Upper lobe of right lung (tissue), 1 donor: ENCODE data around the gene IL6. TPM values are rescaled to one million over a fixed set of nuclear protein-coding genes. Genes with fewer than 3 reads are reported as not detected.

Experiments
- ATAC-seq: fragments of 200-7000 bp; cut with Tn5 transposase; one replicate; pipeline ENCODE4 v1.9.1; 2020; ENCODE audit warnings: mild to moderate bottlenecking, moderate library complexity
- DNase-seq: peaks from one replicate; pipeline ENCODE4 v3.0.0-alpha.2; 2020
- H3K27ac ChIP-seq: fragments of 200-600 bp; one replicate; pipeline ENCODE4 v1.8.0; 2022
- H3K27me3 ChIP-seq: fragments of 200-600 bp; one replicate; pipeline ENCODE4 v1.8.0; 2022; ENCODE audit warnings: mild to moderate bottlenecking
- H3K36me3 ChIP-seq: fragments of 200-600 bp; one replicate; pipeline ENCODE4 v1.8.0; 2022
- H3K4me1 ChIP-seq: fragments of 200-600 bp; one replicate; pipeline ENCODE4 v1.8.0; 2022
- H3K4me3 ChIP-seq: fragments of 200-600 bp; one replicate; pipeline ENCODE4 v1.8.0; 2022; ENCODE audit warnings: mild to moderate bottlenecking
- H3K9me3 ChIP-seq: fragments of 200-600 bp; one replicate; pipeline ENCODE4 v1.8.0; 2022
- CTCF ChIP-seq: fragments of 200-600 bp; IDR thresholded peaks from one replicate; pipeline ENCODE4 v1.8.0; 2022; ENCODE audit warnings: antibody characterized with exemption
- intact Hi-C: fragments of 100-400 bp; cut with DNase I; formaldehyde crosslinking; loops from one replicate; pipeline ENCODE4 v1.11.0; 2022
- total RNA-seq: library from RNA; stranded (reverse); fragmentation: NEBNext Ultra II Directional; extraction: Animal tissue kit (Norgen Biotek cat#: 25700); gene quantifications from one replicate; pipeline ENCODE4 v1.2.1, GENCODE V29; 2021
- donor health status: DM: no; HTN: yes; CAD: no; lungs with severe emphysema.

Gene IL6
- total RNA-seq, 1 donor from 2014 or later = 6.5 TPM

GRCh38 chr7:22781230-22781711 lies 54.3 kb downstream of the IL6 start:
- Histone ChIP-seq H3K27ac (no peak overlapping the region), H3K9me3 (no peaks in the 10 kb centered on the region), H3K36me3 (no peaks in the 10 kb centered on the region), H3K4me1 (no peaks in the 10 kb centered on the region), H3K4me3 (no peak overlapping the region), H3K27me3 (no peaks in the 10 kb centered on the region)
- DNase-seq (no peak), ATAC-seq (no peak)
- TF ChIP-seq CTCF = no peak
- intact Hi-C loops = no loop called here

Other genes with a start within 250 kb of the IL6 start
- gene STEAP1B, start 227.0 kb upstream of the IL6 start, total RNA-seq = 2.5 TPM
- gene TOMM7, start 95.6 kb downstream of the IL6 start, total RNA-seq = 361 TPM